Head of caudate nucleus (tissue), 42 donors: ENCODE results near the gene DLG2.
"Not testable (repeated sequence)": the region's sequence is repeated elsewhere in the genome, so short reads cannot be mapped to it uniquely, and the experiment has no call there.

ENCODE experiments used
- DNase-seq, 42 donors: peaks; one replicate each; pipeline versions ENCODE4 v3.0.0 to v3.0.0-alpha.2; 2020 to 2021; ENCODE audit warnings: mixed read lengths in 7 of 42
- intact Hi-C: fragments of 100-400 bp; cut with DNase I; formaldehyde crosslinking; loops from one replicate; pipeline ENCODE4 v1.15.0; 2022

Gene DLG2

GRCh38 chr11:84372381-84372950 lies 1254.7 kb downstream of the DLG2 start:
- DNase-seq: no peak
- intact Hi-C loops: no loop called here

- DNase-seq: no peak
- intact Hi-C loops: no loop called here
Measured at GRCh38 chr11:84358034-84358433, 1269.1 kb downstream of the DLG2 start.

GRCh38 chr11:84355911-84356310 lies 1271.2 kb downstream of the DLG2 start:
- intact Hi-C loops: no loop called here
- DNase-seq: no peak

- intact Hi-C loops: no loop called here
- DNase-seq: no peak
Measured at GRCh38 chr11:84345597-84345996, 1281.5 kb downstream of the DLG2 start.

- no peak for DNase-seq
- intact Hi-C loops: no loop called here
Measured at GRCh38 chr11:84345027-84345426, 1282.1 kb downstream of the DLG2 start.

- intact Hi-C loops: no loop called here
- DNase-seq: no peak
Measured at GRCh38 chr11:84339796-84340195, 1287.3 kb downstream of the DLG2 start.

- DNase-seq: no peak
- intact Hi-C loops: no loop called here
Measured at GRCh38 chr11:84333221-84333620, 1293.9 kb downstream of the DLG2 start.

GRCh38 chr11:84322211-84322610 lies 1304.9 kb downstream of the DLG2 start:
- intact Hi-C loops: no loop called here
- DNase-seq: no peak

- intact Hi-C loops: loop anchor here (5.0 kb wide), 1 partner anchor 53 kb away; no protein-coding TSS in a partner anchor
- DNase-seq: no peak
Measured at GRCh38 chr11:84319863-84320262, 1307.3 kb downstream of the DLG2 start.

GRCh38 chr11:84316866-84317555 lies 1310.1 kb downstream of the DLG2 start:
- intact Hi-C loops: loop anchor here (5.0 kb wide), 1 partner anchor 50 kb away; no protein-coding TSS in a partner anchor
- DNase-seq: peak; percentile 52 to 95 (median 82)

GRCh38 chr11:84313830-84314359 lies 1313.2 kb downstream of the DLG2 start:
- intact Hi-C loops: no loop called here
- DNase-seq: peak in 3 of 42 donors; percentile 24 to 36 (median 35)

- intact Hi-C loops: no loop called here
- DNase-seq: no peak
Measured at GRCh38 chr11:84310268-84310667, 1316.9 kb downstream of the DLG2 start.

- DNase-seq, intact Hi-C loops: not testable (repeated sequence)
Measured at GRCh38 chr11:84308491-84308890, 1318.7 kb downstream of the DLG2 start.

GRCh38 chr11:84300092-84300491 lies 1327.1 kb downstream of the DLG2 start:
- intact Hi-C loops: no loop called here
- no peak for DNase-seq

- intact Hi-C loops: no loop called here
- no peak for DNase-seq
Measured at GRCh38 chr11:84297570-84297969, 1329.6 kb downstream of the DLG2 start.

- intact Hi-C loops: no loop called here
- no peak for DNase-seq
Measured at GRCh38 chr11:84295815-84296214, 1331.3 kb downstream of the DLG2 start.

GRCh38 chr11:84292955-84293354 lies 1334.2 kb downstream of the DLG2 start:
- intact Hi-C loops: no loop called here
- DNase-seq: peak in 33 of 42 donors; percentile 23 to 83 (median 54)

GRCh38 chr11:84292006-84292405 lies 1335.1 kb downstream of the DLG2 start:
- intact Hi-C loops: no loop called here
- DNase-seq: peak in 7 of 42 donors; percentile 28 to 61 (median 42)

- intact Hi-C loops: no loop called here
Measured at GRCh38 chr11:84290647-84291046, 1336.5 kb downstream of the DLG2 start.

GRCh38 chr11:84289381-84289906 lies 1337.7 kb downstream of the DLG2 start:
- peak in 7 of 42 donors; percentile 18 to 51 (median 29) for DNase-seq

More at GRCh38 chr11:84290647-84291046, 1336.5 kb downstream of the DLG2 start:
- no peak for DNase-seq

More at GRCh38 chr11:84289381-84289906, 1337.7 kb downstream of the DLG2 start:
- intact Hi-C loops: no loop called here
